Neural progenitor cell (in vitro differentiated cells): Measurements from ENCODE around the gene TBC1D14.

Source experiments
- CTCF ChIP-seq: fragments of 200-600 bp; sonication (generic); IDR thresholded peaks from 2 replicates; pipeline ENCODE4 v1.5.1; 2017; ENCODE audit warnings: antibody characterized with exemption, mild to moderate bottlenecking
- EZH2 ChIP-seq: fragments of 200-600 bp; sonication (generic); IDR thresholded peaks from 2 replicates; pipeline ENCODE4 v1.6.1; 2017; ENCODE audit warnings: antibody characterized with exemption, mild to moderate bottlenecking, moderate library complexity

- TF ChIP-seq EZH2: no peak
- TF ChIP-seq CTCF: no peak
Observed at GRCh38 chr4:6932475-6932874, 22.8 kb downstream of the TBC1D14 start.
